IMR-90 (cell line): Measurements from ENCODE around the gene PTPRC. TPM values are rescaled to one million over a fixed set of nuclear protein-coding genes. Genes with fewer than 3 reads are reported as not detected.

Experiments used
- ATAC-seq: fragments of 200-7000 bp; cut with Tn5 transposase; 2 replicates; pipeline ENCODE4 v1.9.1; 2020; ENCODE audit warnings: low read depth, mild to moderate bottlenecking, moderate library complexity
- BruUV-seq: library from RNA; stranded (reverse); fragments of 400-500 nt; replicated peaks from 2 replicates; lab custom pipeline; 2021; lab: Mats Ljungman, UMichigan
- CTCF ChIA-PET: fragments of 300-600 bp; formaldehyde crosslinking; extraction: SDS; loops from one replicate; lab custom pipeline; 2021; ENCODE audit warnings: antibody characterized with exemption; lab: Yijun Ruan, JAX
- POLR2A ChIA-PET: fragments of 300-600 bp; sonication (Branson Sonifier 250); formaldehyde crosslinking; loops from one replicate; lab custom pipeline; 2022; ENCODE audit warnings: antibody characterized with exemption; ENCODE audit not compliant: unreplicated experiment; lab: Charles Lee
- DNase-seq: peaks from one replicate; pipeline ENCODE4 v3.0.0; 2013
- H2AFZ ChIP-seq: replicated peaks from 2 replicates; pipeline ENCODE3; 2013; ENCODE audit warnings: low read length, mild to moderate bottlenecking; ENCODE audit not compliant: poor library complexity
- H2AK5ac ChIP-seq: 2 replicates; pipeline ENCODE4 v1.6.1; 2013; ENCODE audit warnings: low read depth, low read length, inconsistent platforms
- H2AK9ac ChIP-seq: replicated peaks from 2 replicates; pipeline ENCODE3; 2013; ENCODE audit warnings: mild to moderate bottlenecking, low read depth, low read length, moderate library complexity; ENCODE audit not compliant: poor library complexity
- H2BK120ac ChIP-seq: 2 replicates; pipeline ENCODE4 v1.6.1; 2013; ENCODE audit warnings: low read depth, low read length, inconsistent platforms
- H2BK15ac ChIP-seq: 3 replicates; pipeline ENCODE4 v1.6.1; 2013; ENCODE audit warnings: low read depth, low read length, inconsistent platforms
- H2BK20ac ChIP-seq: 2 replicates; pipeline ENCODE4 v1.6.1; 2013; ENCODE audit warnings: low read depth, mild to moderate bottlenecking, inconsistent platforms, low read length, moderate library complexity
- H2BK5ac ChIP-seq: 2 replicates; pipeline ENCODE4 v1.6.1; 2013; ENCODE audit warnings: mild to moderate bottlenecking, low read depth, low read length, inconsistent platforms; ENCODE audit not compliant: poor library complexity, severe bottlenecking
- H3K14ac ChIP-seq: replicated peaks from 2 replicates; pipeline ENCODE4 v1.6.1; 2013; ENCODE audit warnings: low read depth, low read length, inconsistent platforms
- H3K18ac ChIP-seq: 2 replicates; pipeline ENCODE4 v1.6.1; 2013; ENCODE audit warnings: low read depth, low read length, control low read depth
- H3K23ac ChIP-seq: 2 replicates; pipeline ENCODE4 v1.6.1; 2013; ENCODE audit warnings: low read depth, low read length, inconsistent platforms
- H3K27ac ChIP-seq: 2 replicates; pipeline ENCODE4 v1.5.1; 2013; ENCODE audit warnings: mild to moderate bottlenecking, control low read depth, low read length; ENCODE audit not compliant: insufficient read depth
- H3K27me3 ChIP-seq: 2 replicates; pipeline ENCODE4 v1.6.1; 2013; ENCODE audit warnings: low read length; ENCODE audit not compliant: control insufficient read depth, insufficient read depth
- H3K36me3 ChIP-seq: 2 replicates; pipeline ENCODE4 v1.6.1; 2013; ENCODE audit warnings: low read length, mixed read lengths; ENCODE audit not compliant: control insufficient read depth, insufficient read depth
- H3K4ac ChIP-seq: 2 replicates; pipeline ENCODE4 v1.6.1; 2013; ENCODE audit warnings: low read depth, low read length, inconsistent platforms
- H3K4me1 ChIP-seq: 2 replicates; pipeline ENCODE4 v1.6.1; 2013; ENCODE audit warnings: low read length, mixed read lengths; ENCODE audit not compliant: control insufficient read depth, insufficient read depth
- H3K4me2 ChIP-seq: 2 replicates; pipeline ENCODE4 v1.6.1; 2013; ENCODE audit warnings: low read depth, mild to moderate bottlenecking, control low read depth, low read length, moderate library complexity
- H3K4me3 ChIP-seq: 2 replicates; pipeline ENCODE4 v1.5.1; 2013; ENCODE audit warnings: low read depth, mild to moderate bottlenecking, control low read depth, low read length, moderate library complexity; ENCODE audit not compliant: insufficient read depth
- H3K56ac ChIP-seq: 2 replicates; pipeline ENCODE4 v1.6.1; 2013; ENCODE audit warnings: low read length, inconsistent platforms; ENCODE audit not compliant: insufficient read depth; ENCODE audit errors: extremely low read depth
- H3K79me1 ChIP-seq, 2 experiments: 2 replicates each; pipeline ENCODE4 v1.6.1; 2013; ENCODE audit warnings: low read length in 2 of 2, inconsistent platforms in 1 of 2, low read depth in 1 of 2
- H3K9ac ChIP-seq: 2 replicates; pipeline ENCODE4 v1.6.1; 2013; ENCODE audit warnings: low read depth, low read length, control low read depth
- H3K9me1 ChIP-seq: 2 replicates; pipeline ENCODE4 v1.6.1; 2013; ENCODE audit warnings: low read length, inconsistent platforms; ENCODE audit not compliant: insufficient read depth
- H3K9me3 ChIP-seq: 2 replicates; pipeline ENCODE4 v1.6.1; 2013; ENCODE audit warnings: low read length; ENCODE audit not compliant: control insufficient read depth, insufficient read depth
- H4K20me1 ChIP-seq: 2 replicates; pipeline ENCODE4 v1.6.1; 2013; ENCODE audit warnings: low read length, inconsistent platforms; ENCODE audit not compliant: insufficient read depth
- H4K5ac ChIP-seq: 2 replicates; pipeline ENCODE4 v1.6.1; 2013; ENCODE audit warnings: mild to moderate bottlenecking, low read depth, low read length, control low read depth
- H4K8ac ChIP-seq, 2 experiments: 2 replicates each; pipeline ENCODE4 v1.6.1; 2013; ENCODE audit warnings: low read depth in 2 of 2, low read length in 2 of 2, control low read depth in 1 of 2, inconsistent platforms in 1 of 2
- H4K91ac ChIP-seq: 2 replicates; pipeline ENCODE4 v1.6.1; 2013; ENCODE audit warnings: low read depth, low read length, inconsistent platforms; ENCODE audit not compliant: insufficient read depth
- BHLHE40 ChIP-seq: fragments of 150-350 bp; IDR thresholded peaks from 2 replicates; pipeline ENCODE4 v1.6.1; 2016; ENCODE audit warnings: mild to moderate bottlenecking, low read depth, low read length
- CEBPB ChIP-seq: IDR thresholded peaks from 2 replicates; pipeline ENCODE4 v1.6.1; 2012; ENCODE audit warnings: low read depth, low read length, improper control_type of control experiment
- CHD1 ChIP-seq: IDR thresholded peaks from 2 replicates; pipeline ENCODE4 v1.6.1; 2012; ENCODE audit warnings: low read depth, low read length, improper control_type of control experiment
- FOS ChIP-seq: fragments of 150-350 bp; IDR thresholded peaks from 2 replicates; pipeline ENCODE4 v1.6.1; 2016; ENCODE audit warnings: low read depth, low read length
- MAFK ChIP-seq: IDR thresholded peaks from 2 replicates; pipeline ENCODE4 v1.6.1; 2012; ENCODE audit warnings: low read depth, low read length, improper control_type of control experiment
- MAZ ChIP-seq: IDR thresholded peaks from 2 replicates; pipeline ENCODE4 v1.6.1; 2012; ENCODE audit warnings: low read depth, mild to moderate bottlenecking, low read length, improper control_type of control experiment, moderate library complexity, borderline replicate concordance
- MXI1 ChIP-seq: IDR thresholded peaks from 2 replicates; pipeline ENCODE4 v1.6.1; 2012; ENCODE audit warnings: low read depth, mild to moderate bottlenecking, low read length, moderate library complexity, borderline replicate concordance
- NFE2L2 ChIP-seq: fragments of 150-350 bp; IDR thresholded peaks from 2 replicates; pipeline ENCODE4 v1.6.1; 2016; ENCODE audit warnings: low read depth, mild to moderate bottlenecking, low read length
- POLR2A ChIP-seq: IDR thresholded peaks from 2 replicates; pipeline ENCODE4 v1.6.1; 2012; ENCODE audit warnings: mild to moderate bottlenecking, low read depth, low read length
- RAD21 ChIP-seq: IDR thresholded peaks from 2 replicates; pipeline ENCODE4 v1.6.1; 2012; ENCODE audit warnings: low read length, improper control_type of control experiment
- RCOR1 ChIP-seq: IDR thresholded peaks from 2 replicates; pipeline ENCODE4 v1.6.1; 2012; ENCODE audit warnings: mild to moderate bottlenecking, low read length, improper control_type of control experiment; ENCODE audit not compliant: insufficient replicate concordance
- RFX5 ChIP-seq: IDR thresholded peaks from 2 replicates; pipeline ENCODE4 v1.8.0; 2012; ENCODE audit warnings: low read depth, mild to moderate bottlenecking, low read length, moderate library complexity
- SMC3 ChIP-seq: fragments of 150-350 bp; IDR thresholded peaks from 2 replicates; pipeline ENCODE4 v1.6.1; 2016; ENCODE audit warnings: low read depth, mild to moderate bottlenecking, antibody characterized with exemption, low read length, moderate library complexity
- WGBS, 2 experiments: methylation state at CpG; one replicate each; pipeline versions ENCODE4 v1.1.5 to v1.1.7; 2013; ENCODE audit warnings: missing lambda C conversion rate in 2 of 2; ENCODE audit not compliant: insufficient read length in 1 of 2; ENCODE audit errors: extremely low coverage in 2 of 2; 5-methylcytosine and 5-hydroxymethylcytosine counted together
- dilution Hi-C: fragments of 300-500 bp; cut with HindIII; formaldehyde crosslinking; loops from one replicate; pipeline ENCODE4 v1.14.3; 2018; ENCODE audit warnings: low sequenced_read_pairs; ENCODE audit not compliant: unreplicated experiment
- in situ Hi-C: fragments of 300-500 bp; cut with MboI; formaldehyde crosslinking; loops from 3 replicates; pipeline ENCODE4 v1.14.3; 2019; ENCODE audit warnings: low sequenced_read_pairs, inconsistent platforms, mixed read lengths
- intact Hi-C: fragments of 100-400 bp; cut with micrococcal nuclease; formaldehyde crosslinking; loops from 2 replicates; pipeline ENCODE4 v1.10.0; 2022
- polyA plus RNA-seq, 3 experiments: library from polyadenylated mRNA; depleted of rRNA; stranded (reverse); fragments of >200 nt; gene quantifications; 2 replicates each; pipeline ENCODE4 v1.2.3, GENCODE V29; 2012; ENCODE audit warnings: low replicate concordance in 1 of 3
- total RNA-seq: library from RNA; depleted of rRNA; stranded (reverse); fragments of >200 nt; gene quantifications from 2 replicates; pipeline ENCODE4 v1.2.3, GENCODE V29; 2012
- TF ChIP-seq, protein P1 (sequence below): fragments of 150-350 bp; IDR thresholded peaks from 2 replicates; pipeline ENCODE4 v1.6.1; 2016; ENCODE audit warnings: low read depth, mild to moderate bottlenecking, low read length, moderate library complexity, borderline replicate concordance
- TF ChIP-seq, protein P2 (sequence below): fragments of 150-350 bp; IDR thresholded peaks from 2 replicates; pipeline ENCODE4 v1.6.1; 2017; ENCODE audit warnings: mild to moderate bottlenecking, antibody characterized with exemption, low read length, low read depth
- TF ChIP-seq, protein P3 (sequence below): conservative IDR thresholded peaks from 2 replicates; pipeline ENCODE4 v1.5.1; 2012; ENCODE audit warnings: mild to moderate bottlenecking, low read depth, low read length, improper control_type of control experiment

The PTPRC gene
- total and polyA plus RNA-seq, 2 of the 4 experiments (the other 2 are of a cell fraction): not detected

DNA sequence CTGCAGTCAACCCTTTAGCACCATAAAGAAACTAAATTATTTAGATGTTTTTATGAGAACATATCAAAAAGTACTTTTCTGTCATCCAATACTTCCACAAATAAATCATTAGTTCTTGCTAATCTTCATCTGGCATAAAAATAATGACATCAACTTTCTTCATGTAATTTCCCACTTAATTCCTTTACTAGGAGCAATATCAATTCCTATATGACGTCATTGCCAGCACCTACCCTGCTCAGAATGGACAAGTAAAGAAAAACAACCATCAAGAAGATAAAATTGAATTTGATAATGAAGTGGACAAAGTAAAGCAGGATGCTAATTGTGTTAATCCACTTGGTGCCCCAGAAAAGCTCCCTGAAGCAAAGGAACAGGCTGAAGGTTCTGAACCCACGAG is 116.9 kb downstream of the PTPRC start:
- no peak overlapping the region for H4K5ac ChIP-seq
- no peak for DNase-seq
- no peak overlapping the region for H2AK9ac ChIP-seq
- H2AK5ac ChIP-seq: no peak overlapping the region
- H3K4me1 ChIP-seq: no peaks in the 10 kb centered on the region
- no peak overlapping the region for H3K23ac ChIP-seq
- H3K9me3 ChIP-seq: no peaks in the 10 kb centered on the region
- H2BK5ac ChIP-seq: no peak overlapping the region
- no peaks in the 10 kb centered on the region for H3K36me3 ChIP-seq
- in situ Hi-C loops: loop anchor here (5.0 to 25.0 kb wide), 3 partner anchors 707 to 1757 kb away; no protein-coding TSS in a partner anchor
- no peak overlapping the region for H4K91ac ChIP-seq
- H4K20me1 ChIP-seq: no peaks in the 10 kb centered on the region
- no peak overlapping the region for H3K27ac ChIP-seq
- no peaks in the 10 kb centered on the region for H3K79me1 ChIP-seq
- H3K9ac ChIP-seq: no peak overlapping the region
- H3K27me3 ChIP-seq: no peaks in the 10 kb centered on the region
- no CpG with 5 or more reads among the region's 2 CpGs for WGBS, 2 experiments
- H3K4ac ChIP-seq: no peak overlapping the region
- no peak overlapping the region for H2BK20ac ChIP-seq
- H2AFZ ChIP-seq: no peak overlapping the region
- H4K8ac ChIP-seq: no peak overlapping the region
- H3K4me3 ChIP-seq: no peak overlapping the region
- H3K56ac ChIP-seq: no peak overlapping the region
- no peak overlapping the region for H2BK15ac ChIP-seq
- H3K18ac ChIP-seq: no peak overlapping the region
- no peak overlapping the region for H3K14ac ChIP-seq
- POLR2A ChIA-PET: no interaction called here
- H3K4me2 ChIP-seq: no peak overlapping the region
- TF ChIP-seq, protein P1, sequence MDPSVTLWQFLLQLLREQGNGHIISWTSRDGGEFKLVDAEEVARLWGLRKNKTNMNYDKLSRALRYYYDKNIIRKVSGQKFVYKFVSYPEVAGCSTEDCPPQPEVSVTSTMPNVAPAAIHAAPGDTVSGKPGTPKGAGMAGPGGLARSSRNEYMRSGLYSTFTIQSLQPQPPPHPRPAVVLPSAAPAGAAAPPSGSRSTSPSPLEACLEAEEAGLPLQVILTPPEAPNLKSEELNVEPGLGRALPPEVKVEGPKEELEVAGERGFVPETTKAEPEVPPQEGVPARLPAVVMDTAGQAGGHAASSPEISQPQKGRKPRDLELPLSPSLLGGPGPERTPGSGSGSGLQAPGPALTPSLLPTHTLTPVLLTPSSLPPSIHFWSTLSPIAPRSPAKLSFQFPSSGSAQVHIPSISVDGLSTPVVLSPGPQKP: no peak
- TF ChIP-seq SMC3: no peak
- TF ChIP-seq MAFK: no peak
- no peak for TF ChIP-seq MXI1
- no peak for TF ChIP-seq CEBPB
- no peak for TF ChIP-seq FOS
- no peak for TF ChIP-seq MAZ
- no peak for TF ChIP-seq NFE2L2
- TF ChIP-seq POLR2A: no peak
- TF ChIP-seq, protein P2, sequence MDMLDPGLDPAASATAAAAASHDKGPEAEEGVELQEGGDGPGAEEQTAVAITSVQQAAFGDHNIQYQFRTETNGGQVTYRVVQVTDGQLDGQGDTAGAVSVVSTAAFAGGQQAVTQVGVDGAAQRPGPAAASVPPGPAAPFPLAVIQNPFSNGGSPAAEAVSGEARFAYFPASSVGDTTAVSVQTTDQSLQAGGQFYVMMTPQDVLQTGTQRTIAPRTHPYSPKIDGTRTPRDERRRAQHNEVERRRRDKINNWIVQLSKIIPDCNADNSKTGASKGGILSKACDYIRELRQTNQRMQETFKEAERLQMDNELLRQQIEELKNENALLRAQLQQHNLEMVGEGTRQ: no peak
- no peak for TF ChIP-seq CHD1
- no peak for TF ChIP-seq RCOR1
- TF ChIP-seq, protein P3, sequence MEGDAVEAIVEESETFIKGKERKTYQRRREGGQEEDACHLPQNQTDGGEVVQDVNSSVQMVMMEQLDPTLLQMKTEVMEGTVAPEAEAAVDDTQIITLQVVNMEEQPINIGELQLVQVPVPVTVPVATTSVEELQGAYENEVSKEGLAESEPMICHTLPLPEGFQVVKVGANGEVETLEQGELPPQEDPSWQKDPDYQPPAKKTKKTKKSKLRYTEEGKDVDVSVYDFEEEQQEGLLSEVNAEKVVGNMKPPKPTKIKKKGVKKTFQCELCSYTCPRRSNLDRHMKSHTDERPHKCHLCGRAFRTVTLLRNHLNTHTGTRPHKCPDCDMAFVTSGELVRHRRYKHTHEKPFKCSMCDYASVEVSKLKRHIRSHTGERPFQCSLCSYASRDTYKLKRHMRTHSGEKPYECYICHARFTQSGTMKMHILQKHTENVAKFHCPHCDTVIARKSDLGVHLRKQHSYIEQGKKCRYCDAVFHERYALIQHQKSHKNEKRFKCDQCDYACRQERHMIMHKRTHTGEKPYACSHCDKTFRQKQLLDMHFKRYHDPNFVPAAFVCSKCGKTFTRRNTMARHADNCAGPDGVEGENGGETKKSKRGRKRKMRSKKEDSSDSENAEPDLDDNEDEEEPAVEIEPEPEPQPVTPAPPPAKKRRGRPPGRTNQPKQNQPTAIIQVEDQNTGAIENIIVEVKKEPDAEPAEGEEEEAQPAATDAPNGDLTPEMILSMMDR: no peak
- no peak for TF ChIP-seq RFX5
- TF ChIP-seq BHLHE40: no peak
- no peak for TF ChIP-seq RAD21
- CTCF ChIA-PET: interaction anchor here (1.2 to 1.9 kb wide), 3 partner anchors 11 to 708 kb away, joined by 5 to 7 read pairs (median 6); no protein-coding TSS in a partner anchor
- BruUV-seq: no TSS peak
- no peaks in the 10 kb centered on the region for H3K9me1 ChIP-seq
- ATAC-seq: no peak
- no peak overlapping the region for H2BK120ac ChIP-seq
- dilution Hi-C loops: no loop called here
- intact Hi-C loops: loop anchor here (1.0 to 5.0 kb wide), 5 partner anchors 357 to 932 kb away; no protein-coding TSS in a partner anchor
